KOPT-K1 (cell line): ENCODE results near the gene EXOC4.

Source experiments
- H3K27ac ChIP-seq: fragments of 200-600 bp; sonication (generic); 2 replicates; pipeline ENCODE4 v1.5.1; 2016; ENCODE audit warnings: antibody characterized with exemption, mild to moderate bottlenecking, low read depth, low read length; ENCODE audit not compliant: poor library complexity, severe bottlenecking
- H3K36me3 ChIP-seq: fragments of 200-600 bp; sonication (generic); 2 replicates; pipeline ENCODE4 v1.5.1; 2017; ENCODE audit warnings: antibody characterized with exemption, mild to moderate bottlenecking, low read length, moderate library complexity; ENCODE audit not compliant: insufficient read depth
- H3K9me3 ChIP-seq: fragments of 200-600 bp; sonication (generic); 2 replicates; pipeline ENCODE4 v1.5.1; 2017; ENCODE audit warnings: antibody characterized with exemption, low read length, mild to moderate bottlenecking; ENCODE audit not compliant: insufficient read depth, poor library complexity, severe bottlenecking

Gene EXOC4

DNA sequence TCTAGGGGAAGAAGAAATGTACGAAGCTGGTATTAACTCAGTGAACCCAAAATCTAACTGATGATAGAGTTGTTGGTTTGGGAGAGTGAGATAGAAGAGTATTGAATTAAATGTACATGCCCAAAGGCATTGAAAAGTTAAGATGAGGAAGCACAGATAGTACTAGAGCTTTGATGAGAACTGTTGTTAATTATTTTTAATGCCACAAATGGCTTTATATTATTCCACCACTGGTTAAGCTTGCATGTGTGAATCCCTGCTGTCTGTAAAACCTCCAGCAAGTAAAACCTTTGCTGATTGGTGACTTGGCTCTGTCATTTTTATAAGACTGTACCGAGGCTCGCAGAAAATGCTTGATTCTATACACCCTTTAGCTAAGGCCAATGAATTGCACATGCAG lies 491.6 kb downstream of the EXOC4 start:
- Histone ChIP-seq H3K27ac (no peak overlapping the region), H3K36me3 (no peaks in the 10 kb centered on the region), H3K9me3 (no peaks in the 10 kb centered on the region)

- Histone ChIP-seq H3K27ac (no peak overlapping the region), H3K9me3 (no peaks in the 10 kb centered on the region), H3K36me3 (no peaks in the 10 kb centered on the region)
Measured at GRCh38 chr7:133746305-133746704, 493.4 kb downstream of the EXOC4 start.

- Histone ChIP-seq H3K36me3 (no peaks in the 10 kb centered on the region), H3K27ac (no peak overlapping the region), H3K9me3 (no peaks in the 10 kb centered on the region)
Measured at GRCh38 chr7:133746847-133747246, 494.0 kb downstream of the EXOC4 start.

- H3K9me3 ChIP-seq, result no peaks in the 10 kb centered on the region
- no peaks in the 10 kb centered on the region for H3K36me3 ChIP-seq
- no peak overlapping the region for H3K27ac ChIP-seq
Measured at GRCh38 chr7:133748443-133749407, 495.8 kb downstream of the EXOC4 start.

DNA sequence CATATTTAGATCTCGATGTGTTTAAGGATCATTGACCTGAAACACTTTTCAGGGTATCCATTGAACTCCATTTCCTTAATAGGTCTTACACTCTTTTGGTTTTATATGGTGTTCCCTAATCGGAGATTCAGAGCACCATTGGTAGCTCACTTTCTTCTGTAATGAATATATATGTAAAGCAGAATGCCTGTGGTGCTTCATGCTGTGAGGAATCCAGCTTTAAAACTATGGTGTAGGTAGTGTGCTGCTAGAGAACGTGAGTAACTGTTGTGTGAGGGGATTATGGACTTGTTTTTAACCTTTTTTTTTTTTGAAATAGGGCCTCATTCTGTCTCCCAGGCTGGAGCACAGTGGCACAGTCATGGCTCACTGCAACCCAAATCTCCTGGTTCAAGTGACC lies 497.4 kb downstream of the EXOC4 start:
- Histone ChIP-seq H3K36me3 (no peaks in the 10 kb centered on the region), H3K9me3 (no peaks in the 10 kb centered on the region), H3K27ac (no peak overlapping the region)

DNA sequence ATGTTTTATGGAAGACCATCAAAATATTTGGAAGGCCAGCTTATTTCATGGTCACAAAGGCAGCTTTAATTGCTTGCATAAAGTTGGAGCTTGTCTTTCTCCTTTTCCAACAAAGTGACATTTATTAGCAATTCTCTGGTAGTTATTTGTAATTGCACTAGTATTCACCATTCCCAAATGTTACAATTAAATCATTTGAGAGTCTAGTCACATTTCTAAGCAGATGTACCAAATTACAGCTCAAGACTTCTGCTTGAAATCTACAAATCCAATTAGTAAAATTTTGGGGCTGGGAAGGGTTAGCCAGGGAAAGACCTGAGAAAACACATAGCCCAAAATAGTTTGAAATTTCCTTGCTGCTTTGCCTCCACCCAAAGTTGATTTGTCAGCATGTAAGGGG lies 498.2 kb downstream of the EXOC4 start:
- Histone ChIP-seq H3K27ac (no peak overlapping the region), H3K36me3 (no peaks in the 10 kb centered on the region), H3K9me3 (no peaks in the 10 kb centered on the region)

DNA sequence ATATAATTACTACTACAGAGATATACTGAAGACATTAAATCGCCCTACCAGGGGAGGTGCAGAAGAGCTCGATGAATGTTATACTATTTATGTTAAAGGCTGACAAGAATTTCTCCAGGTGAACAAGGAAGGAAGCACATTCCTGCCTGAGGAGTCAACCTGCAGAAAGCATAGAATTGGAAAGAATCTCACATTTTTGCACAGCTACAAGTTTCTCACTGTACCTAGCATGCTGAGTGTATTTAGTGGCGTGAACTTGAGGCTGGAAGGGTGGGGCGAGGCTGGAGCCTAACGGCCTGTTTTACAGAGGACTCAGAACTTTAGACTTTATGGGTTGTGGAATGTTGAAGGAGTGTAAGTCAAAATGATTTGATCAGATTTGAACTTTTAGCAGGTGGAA lies 500.6 kb downstream of the EXOC4 start:
- Histone ChIP-seq H3K27ac (no peak overlapping the region), H3K36me3 (no peaks in the 10 kb centered on the region), H3K9me3 (no peaks in the 10 kb centered on the region)

DNA sequence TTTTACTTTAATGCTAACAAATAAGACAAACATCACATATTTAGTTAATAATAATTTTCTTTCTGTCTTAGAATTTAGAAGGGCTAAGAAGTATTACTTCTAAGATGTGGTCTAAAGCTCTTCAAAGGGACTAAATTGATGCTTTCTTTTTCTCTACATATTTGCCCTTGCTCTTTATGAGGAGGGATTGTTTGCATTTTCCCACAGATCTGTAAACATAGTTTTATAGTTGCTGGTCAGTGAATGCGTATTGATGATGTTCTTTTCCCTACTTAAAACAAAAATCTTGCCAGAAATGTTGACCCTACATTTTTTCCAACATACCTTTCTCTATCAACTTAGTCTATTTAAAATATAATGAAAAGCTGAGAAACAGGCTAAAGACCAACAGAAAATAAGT lies 501.8 kb downstream of the EXOC4 start:
- no peaks in the 10 kb centered on the region for H3K9me3 ChIP-seq
- no peaks in the 10 kb centered on the region for H3K36me3 ChIP-seq
- no peak overlapping the region for H3K27ac ChIP-seq

DNA sequence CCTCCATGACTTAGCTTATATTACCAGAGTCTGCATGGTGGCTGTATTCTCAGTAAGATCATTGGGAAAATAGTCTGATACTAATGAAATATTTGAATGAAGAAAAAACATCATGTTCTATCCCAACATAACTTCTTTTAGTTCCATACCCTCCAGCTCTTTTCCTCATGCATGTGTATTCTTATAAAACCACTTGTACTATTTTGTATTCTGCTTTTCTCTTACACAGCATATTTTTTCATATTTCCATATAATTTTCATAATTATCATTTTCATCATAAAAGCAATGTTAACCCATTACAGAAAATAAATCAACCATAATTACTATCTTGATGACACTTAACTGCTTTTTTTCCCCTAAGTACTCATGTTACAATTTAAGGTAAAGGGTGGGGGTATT lies 503.0 kb downstream of the EXOC4 start:
- H3K27ac ChIP-seq, result no peak overlapping the region

DNA sequence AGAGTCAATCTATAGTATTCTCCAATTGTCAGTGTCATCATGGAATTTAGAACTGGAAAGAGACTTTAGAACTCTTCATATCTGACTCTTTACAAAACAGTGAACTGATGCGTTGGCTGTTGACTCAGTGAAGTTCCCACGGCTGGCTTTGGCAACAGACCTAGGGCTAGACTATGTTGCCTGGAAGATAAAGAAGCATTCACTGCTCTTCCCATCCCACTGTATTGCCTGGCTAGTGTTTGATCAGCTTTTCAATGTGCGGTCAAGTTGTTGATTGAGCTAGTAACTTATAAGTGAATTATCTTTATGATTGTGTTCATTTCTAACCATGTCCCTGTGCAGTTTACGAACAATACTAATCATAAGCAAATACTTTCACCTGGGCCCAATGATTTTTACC lies 508.6 kb downstream of the EXOC4 start:
- Histone ChIP-seq H3K27ac (no peak overlapping the region), H3K9me3 (no peaks in the 10 kb centered on the region)

More for the DNA sequence above, 503.0 kb downstream of the EXOC4 start:
- H3K36me3 ChIP-seq, result no peaks in the 10 kb centered on the region
- no peaks in the 10 kb centered on the region for H3K9me3 ChIP-seq

GRCh38 chr7:133763076-133763640 lies 510.3 kb downstream of the EXOC4 start:
- no peaks in the 10 kb centered on the region for H3K36me3 ChIP-seq
- no peak overlapping the region for H3K27ac ChIP-seq
- no peaks in the 10 kb centered on the region for H3K9me3 ChIP-seq

More for the DNA sequence above, 508.6 kb downstream of the EXOC4 start:
- H3K36me3 ChIP-seq, result no peaks in the 10 kb centered on the region

GRCh38 chr7:133769668-133770067 lies 516.8 kb downstream of the EXOC4 start:
- no peaks in the 10 kb centered on the region for H3K9me3 ChIP-seq
- no peaks in the 10 kb centered on the region for H3K36me3 ChIP-seq
- H3K27ac ChIP-seq, result no peak overlapping the region

GRCh38 chr7:133770863-133771492 lies 518.1 kb downstream of the EXOC4 start:
- Histone ChIP-seq H3K27ac (no peak overlapping the region), H3K9me3 (no peaks in the 10 kb centered on the region), H3K36me3 (no peaks in the 10 kb centered on the region)

DNA sequence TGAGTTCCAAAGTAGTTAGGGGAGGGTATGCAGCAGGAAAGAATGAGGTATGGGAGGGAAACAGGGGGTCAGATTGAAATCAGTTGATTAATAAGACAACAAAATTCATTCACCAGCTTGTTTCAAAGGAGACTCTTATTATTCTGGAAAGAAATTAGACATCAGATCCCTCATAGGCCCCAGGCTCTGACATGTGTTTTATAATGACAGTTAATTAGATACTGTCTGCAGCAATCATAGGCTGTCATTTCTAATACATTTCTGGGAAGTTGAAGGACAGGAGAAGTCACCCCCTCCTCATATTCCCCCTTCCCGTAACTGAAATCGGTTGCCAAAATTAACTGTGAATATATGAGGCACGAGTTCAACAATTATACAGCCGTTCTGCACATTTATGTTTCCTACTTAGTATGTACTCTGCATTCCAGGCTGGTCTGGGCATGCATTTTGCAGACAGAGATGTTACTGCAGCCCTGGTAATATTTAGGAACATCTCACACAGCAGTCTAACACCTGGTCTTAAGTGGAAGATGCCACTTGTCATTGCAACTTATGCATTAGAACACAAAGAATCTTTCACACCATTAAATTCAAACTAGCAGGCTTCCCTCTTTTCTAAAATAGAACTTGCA lies 519.0 kb downstream of the EXOC4 start:
- H3K36me3 ChIP-seq, result no peaks in the 10 kb centered on the region
- H3K27ac ChIP-seq, result no peak overlapping the region
- no peaks in the 10 kb centered on the region for H3K9me3 ChIP-seq

- no peaks in the 10 kb centered on the region for H3K9me3 ChIP-seq
- no peaks in the 10 kb centered on the region for H3K36me3 ChIP-seq
- H3K27ac ChIP-seq, result no peak overlapping the region
Measured at GRCh38 chr7:133773601-133774000, 520.7 kb downstream of the EXOC4 start.
